GM19452 (cell line): ENCODE data around the gene RTN4R.
"Not testable (repeated sequence)": the region's sequence is repeated elsewhere in the genome, so short reads cannot be mapped to it uniquely, and the experiment has no call there.

ENCODE experiments used
- ATAC-seq: cut with Tn5 transposase; IDR thresholded peaks from one replicate; pipeline ENCODE4 v1.9.1; 2021; ENCODE audit not compliant: unreplicated experiment

RTN4R gene

DNA sequence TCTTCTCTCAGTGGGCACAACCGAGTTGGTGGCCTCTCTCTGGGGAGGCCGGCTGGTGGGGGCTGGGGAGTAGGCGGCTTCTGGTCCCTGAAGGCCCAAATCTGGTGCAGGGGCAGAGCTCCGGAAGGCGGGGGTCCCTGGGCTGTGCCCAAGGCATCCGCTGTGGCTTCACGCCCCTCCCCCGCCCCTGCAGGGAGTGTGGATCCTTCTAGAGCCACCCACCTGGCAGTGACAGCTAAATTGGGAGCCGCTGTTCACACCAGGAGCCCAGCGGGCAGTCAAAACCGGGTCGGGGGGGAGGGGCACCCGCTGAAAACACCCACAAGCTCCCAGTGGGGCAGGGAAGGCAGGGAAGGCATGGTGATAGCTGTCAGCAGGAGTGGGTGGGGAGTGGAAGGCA is 4.6 kb upstream of the RTN4R start:
- no peak for ATAC-seq

- no peak for ATAC-seq
These were observed 4.1 kb upstream of the RTN4R start for GRCh38 chr22:20272174-20272573.

DNA sequence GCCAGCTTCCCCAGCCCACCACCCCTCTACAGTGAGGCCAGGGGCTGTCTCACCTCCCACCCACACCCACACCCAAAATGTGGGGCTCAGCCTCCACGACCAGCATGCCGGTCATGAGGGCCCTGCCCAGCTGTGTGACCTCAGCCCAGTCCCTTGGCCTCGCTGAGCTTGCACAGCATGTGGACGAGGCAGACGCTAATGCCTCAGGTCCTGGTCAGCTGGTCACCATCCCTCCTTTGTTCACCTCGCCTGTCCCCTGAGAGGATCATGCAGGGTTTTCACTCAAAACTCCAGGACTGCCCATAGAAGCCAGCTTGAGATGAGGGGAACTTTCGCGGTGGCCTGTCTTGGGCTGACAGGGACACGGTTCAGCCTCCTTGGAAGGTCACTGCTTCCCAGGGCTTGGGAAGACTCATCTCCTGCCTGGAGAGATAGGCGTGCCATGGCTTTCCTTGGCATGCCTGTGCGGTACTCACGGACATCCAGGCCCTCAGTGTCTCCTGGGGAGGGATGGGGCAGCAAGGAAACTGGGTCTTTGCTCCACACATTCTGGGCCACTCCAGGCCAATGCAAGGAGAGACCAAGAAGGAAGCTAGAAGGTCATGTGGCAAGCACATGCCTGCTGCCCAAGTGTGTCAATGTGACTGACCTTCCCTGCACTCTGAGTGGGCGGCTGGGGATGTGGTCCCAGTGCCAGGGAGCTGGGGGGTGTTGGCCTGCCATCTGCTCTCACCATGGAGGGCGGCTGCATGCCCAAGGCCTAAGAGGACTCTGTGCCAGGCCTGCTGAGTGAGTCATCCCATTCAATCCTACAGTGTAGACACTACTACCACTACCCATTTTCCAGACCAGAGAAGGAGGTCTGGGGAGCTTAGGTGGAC is 3.2 kb upstream of the RTN4R start:
- ATAC-seq: no peak

GRCh38 chr22:20270190-20271113 is 2.3 kb upstream of the RTN4R start:
- ATAC-seq: not testable (repeated sequence)

DNA sequence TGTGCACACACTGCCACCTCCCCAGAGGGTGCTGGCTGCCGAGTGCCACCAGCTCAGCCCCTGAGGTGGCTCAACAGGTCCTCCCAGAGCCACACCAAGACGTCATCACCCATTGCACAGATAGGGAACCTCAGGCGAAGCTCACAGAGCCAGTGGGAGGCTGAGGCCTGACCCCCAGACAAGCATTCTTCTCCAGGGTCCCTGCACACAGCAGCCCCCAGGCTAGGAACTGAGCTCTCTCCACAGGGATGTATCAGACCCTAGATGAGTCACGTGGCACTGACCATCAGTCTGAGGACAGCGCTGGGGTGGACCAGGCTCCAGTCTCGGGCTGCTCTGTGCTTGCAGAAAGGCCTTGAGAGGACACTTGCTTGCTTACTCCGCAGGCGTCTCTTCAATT is 1.6 kb upstream of the RTN4R start:
- ATAC-seq: not testable (repeated sequence)

DNA sequence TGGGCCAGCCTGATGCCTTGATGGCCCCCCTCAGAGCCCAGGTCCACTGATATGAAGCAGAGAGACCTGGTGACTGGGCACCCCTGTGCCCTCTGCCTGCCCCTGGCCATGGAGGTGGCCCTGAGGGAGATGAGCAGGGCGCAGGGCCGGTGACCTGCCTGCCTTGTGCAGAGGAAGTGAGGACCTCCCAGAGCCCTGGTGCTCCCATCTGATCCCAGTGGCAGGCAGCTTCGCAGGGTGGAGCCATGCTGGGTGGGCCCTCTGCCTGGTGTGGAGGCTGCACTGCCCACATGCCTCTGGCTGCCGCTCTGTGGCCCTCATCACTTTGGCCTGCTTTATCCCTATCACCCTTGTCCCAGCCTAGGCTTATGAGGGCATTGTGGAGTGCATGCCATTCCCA is 1.1 kb upstream of the RTN4R start:
- ATAC-seq: not testable (repeated sequence)

DNA sequence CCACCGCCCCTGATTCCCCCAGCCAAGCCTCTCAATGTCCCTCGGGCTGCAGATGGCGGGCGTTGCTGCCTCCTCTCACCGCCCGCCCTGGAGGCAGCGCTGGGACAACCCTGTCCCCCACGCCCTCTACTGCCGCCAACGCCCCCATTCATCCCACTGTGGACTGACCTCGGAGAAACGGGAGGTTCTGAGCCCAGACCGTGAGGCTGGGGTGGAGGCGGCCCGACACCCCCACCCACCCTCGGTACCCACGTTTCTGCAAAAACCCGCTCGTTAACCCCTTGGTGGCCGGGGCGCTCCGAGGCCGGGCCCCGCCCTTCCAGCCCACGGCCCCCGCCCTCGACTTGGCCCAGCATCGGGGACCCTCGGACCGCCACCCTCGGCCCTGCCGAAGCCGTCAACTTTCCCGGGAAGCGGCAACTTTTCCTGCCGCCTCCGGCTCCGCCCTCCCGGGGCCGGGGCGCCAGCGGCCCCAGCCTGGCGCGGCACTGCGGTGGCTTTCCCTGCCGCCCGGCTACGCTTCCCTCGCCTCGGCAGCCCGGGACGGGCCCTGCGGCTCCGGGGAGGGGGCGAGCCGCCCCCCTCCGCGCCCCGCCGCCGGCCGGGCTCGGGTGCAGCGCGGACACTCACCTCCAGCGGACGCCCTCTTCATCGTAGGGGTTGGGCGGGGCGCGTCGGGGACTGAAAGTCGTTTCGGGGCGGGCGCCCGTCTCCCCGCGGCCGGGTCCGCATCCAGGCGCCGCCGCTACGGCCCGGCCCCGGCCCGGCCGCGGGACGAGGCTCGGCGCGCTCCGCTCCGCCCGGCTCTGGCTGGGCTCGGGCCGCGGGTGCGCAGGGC is 458 bp downstream of the RTN4R start:
- no peak for ATAC-seq

DNA sequence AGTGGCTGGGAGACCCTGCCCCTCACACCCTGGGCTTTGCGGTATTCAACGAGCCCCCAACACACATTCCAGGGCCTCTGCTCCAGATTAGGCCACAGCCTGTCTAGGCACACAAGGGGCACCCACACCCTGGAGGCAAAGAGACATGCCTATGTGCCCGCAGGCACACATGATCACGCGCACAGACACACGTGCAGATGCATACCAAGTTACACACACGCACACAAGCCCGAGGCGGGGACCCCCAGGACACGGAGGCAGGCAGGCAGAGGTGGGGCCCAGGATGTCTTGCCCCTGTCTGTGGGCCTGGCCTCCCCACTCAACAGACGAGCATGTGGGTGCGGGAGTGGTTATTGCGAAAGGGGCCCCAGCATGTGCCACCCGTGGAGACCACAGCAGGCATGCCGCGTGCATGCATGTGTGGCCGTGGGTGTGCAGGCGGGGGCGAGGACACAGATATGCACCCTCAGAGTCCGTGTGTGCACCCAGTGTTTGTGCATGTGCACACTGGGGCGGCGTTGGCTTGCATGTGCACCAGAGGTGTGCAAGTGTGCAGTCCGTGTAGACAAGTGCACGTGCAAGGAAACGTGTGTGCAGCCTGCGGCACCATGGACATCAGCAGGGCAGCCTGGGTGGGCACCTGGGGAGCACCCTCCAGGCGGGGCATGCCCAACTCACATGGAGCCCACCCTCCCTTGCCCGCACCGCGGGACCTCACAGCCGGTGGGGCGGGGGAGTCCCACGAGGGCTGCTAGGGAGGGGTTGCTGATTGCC is 1.3 kb downstream of the RTN4R start:
- ATAC-seq: not testable (repeated sequence)

GRCh38 chr22:20265772-20266666 is 2.1 kb downstream of the RTN4R start:
- ATAC-seq: not testable (repeated sequence)

- ATAC-seq: no peak
These were observed 3.3 kb downstream of the RTN4R start for GRCh38 chr22:20264614-20265452.

DNA sequence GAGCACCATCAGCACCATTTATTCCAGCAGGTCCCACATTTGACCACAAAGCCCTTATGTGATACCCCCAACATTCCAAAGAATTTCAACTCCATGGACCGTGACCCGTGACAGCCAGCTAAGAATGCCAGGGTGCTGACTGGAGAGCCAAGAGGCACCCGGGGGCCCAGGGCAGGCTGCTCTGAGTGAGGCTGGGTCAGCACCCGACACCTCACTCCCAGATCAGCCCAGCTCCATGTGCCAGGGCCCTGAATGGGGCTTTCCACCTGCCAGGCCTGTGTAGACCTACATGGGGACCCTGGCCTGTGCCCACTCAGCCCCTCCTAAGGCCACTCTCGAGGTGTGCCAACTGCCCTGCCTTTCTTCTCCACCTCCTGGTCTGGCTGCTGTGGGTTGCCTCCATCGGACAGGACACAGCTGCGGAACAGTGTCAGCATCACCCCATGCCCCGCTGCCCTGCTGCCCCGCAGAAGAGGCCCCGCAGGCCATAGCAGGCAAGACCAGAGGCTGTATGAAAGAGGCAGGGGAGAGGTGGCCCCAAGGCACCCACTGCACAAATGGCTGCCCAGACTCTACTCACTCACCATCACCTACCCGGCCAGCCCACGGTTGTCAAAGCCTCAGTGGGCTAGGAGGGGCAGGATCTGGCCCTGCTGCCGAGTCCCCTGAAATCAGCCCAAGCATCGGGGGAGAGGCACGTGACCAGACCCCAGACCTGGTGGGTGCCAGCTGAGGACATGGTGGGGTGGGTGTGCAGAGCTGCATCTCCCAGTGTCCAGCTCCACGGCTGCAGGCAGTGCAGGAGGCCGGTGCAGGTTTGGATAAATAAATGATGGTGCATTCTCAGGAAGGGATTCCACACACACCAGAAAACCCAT is 4.5 kb downstream of the RTN4R start:
- not testable (repeated sequence) for ATAC-seq

DNA sequence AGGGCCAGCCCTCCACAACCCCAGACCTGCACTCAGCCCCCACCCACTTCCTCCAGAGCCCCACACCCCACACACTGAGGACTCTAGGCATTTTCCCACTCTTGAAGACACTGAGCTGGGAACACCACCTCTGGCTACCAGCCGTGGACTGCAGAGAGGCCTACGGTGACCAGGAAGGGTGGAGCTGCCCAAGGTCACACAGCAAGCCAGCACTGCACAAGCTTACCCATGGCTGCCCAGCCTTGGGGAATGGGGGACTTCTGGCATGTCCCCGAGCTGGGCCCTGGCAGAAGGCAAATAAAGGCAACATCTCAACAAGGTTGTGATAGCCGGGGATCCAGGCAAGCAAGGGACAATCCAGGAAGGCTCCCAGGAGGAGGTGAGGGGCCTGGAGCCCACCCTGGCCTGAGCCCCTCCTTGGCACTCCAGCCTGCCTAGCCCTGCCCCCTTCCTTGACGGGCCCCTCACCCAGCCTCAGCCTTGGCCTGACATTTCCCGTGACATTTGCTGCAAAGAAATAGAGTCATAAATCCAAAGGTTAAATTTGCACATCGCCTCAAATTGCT is 5.5 kb downstream of the RTN4R start:
- ATAC-seq: no peak

DNA sequence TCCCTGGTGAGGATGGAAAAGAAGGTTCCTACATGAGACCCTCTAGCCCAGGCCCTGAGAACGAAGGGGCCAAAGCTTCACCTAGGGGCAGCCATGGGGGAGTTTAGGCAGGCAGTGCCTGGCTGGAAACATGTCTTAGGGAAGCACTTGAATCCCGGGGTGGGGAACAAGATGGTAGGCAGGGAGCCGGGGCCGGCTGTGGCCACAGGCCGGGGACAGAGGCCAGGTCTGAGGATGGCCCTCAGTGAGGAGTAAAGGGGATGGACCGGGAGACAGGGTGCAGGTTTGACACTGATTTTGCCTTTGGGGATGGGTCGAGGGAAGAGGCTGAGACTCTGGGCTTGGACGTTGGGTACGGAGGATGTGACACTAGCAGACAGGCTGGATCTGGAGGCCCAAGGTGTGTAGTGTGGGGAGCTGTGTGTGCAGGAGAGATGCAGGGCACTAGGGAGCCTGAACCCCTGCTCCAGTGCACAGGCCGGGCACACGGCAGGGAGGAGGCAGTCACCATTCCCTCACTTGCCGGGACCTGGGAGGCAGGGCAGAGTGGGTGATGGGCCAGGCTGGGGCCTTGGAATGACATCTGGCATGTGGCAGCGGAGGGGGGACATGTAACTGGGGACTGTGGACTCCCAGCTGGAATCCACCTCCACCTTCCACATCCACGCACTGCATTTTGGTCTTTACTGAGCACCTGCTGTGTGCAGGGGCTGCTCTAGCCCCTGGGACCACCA is 6.1 kb downstream of the RTN4R start:
- ATAC-seq: no peak

GRCh38 chr22:20260071-20260765 is 7.9 kb downstream of the RTN4R start:
- ATAC-seq: no peak

DNA sequence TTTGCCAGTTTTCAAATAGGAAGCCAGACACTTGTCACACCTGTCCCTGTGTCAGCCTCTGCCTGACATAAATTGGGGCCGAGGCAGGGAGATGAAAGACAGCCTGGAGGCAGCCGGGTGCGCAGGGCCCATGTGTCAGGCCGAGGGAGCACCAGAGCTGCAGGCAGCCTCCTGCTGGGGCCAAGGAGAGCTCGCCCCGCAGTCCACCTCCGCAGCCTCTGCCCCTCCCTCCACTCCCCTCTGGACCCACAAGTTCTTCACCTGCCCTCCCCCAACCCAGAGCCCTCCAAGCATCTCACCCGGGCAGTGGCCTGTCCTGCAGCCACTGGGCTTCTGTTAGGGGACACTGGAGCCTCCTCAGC is 8.8 kb downstream of the RTN4R start:
- ATAC-seq: no peak
